GM12878 (cell line): Measurements from ENCODE around the gene MXRA7. TPM values are rescaled to one million over a fixed set of nuclear protein-coding genes. Genes with fewer than 3 reads are reported as not detected.
"Not testable (repeated sequence)": the region's sequence is repeated elsewhere in the genome, so short reads cannot be mapped to it uniquely, and the experiment has no call there.

Experiments used
- ATAC-seq: fragments of 200-7000 bp; cut with Tn5 transposase; 3 replicates; pipeline ENCODE4 v1.9.1; 2020; ENCODE audit warnings: mild to moderate bottlenecking, moderate library complexity
- BruUV-seq: library from RNA; stranded (reverse); fragments of 400-500 nt; replicated peaks from 2 replicates; lab custom pipeline; 2021; lab: Mats Ljungman, UMichigan
- CTCF ChIA-PET: fragments of 300-600 bp; sonication (Branson Sonifier 250); formaldehyde crosslinking; extraction: SDS; loops from one replicate; lab custom pipeline; 2021; ENCODE audit warnings: inconsistent platforms; lab: Yijun Ruan, JAX
- POLR2A ChIA-PET: fragments of 350-600 bp; formaldehyde crosslinking; extraction: SDS; loops from one replicate; lab custom pipeline; 2021; ENCODE audit warnings: inconsistent platforms; lab: Charles Lee
- RAD21 ChIA-PET: fragments of 300-600 bp; sonication (Branson Sonifier 250); formaldehyde crosslinking; loops from one replicate; lab custom pipeline; 2023; ENCODE audit warnings: antibody characterized with exemption; ENCODE audit not compliant: unreplicated experiment; lab: Charles Lee
- SMC1A ChIA-PET: fragments of 300-600 bp; sonication (Branson Sonifier 250); formaldehyde crosslinking; loops from one replicate; lab custom pipeline; 2023; ENCODE audit not compliant: unreplicated experiment, uncharacterized antibody; lab: Charles Lee
- DNase-seq: peaks from one replicate; pipeline ENCODE4 v3.0.0-alpha.2; 2011; ENCODE audit warnings: low read depth, low spot score
- FAIRE-seq: peaks from 3 replicates; lab custom pipeline; 2011; peaks lifted over from hg19 to GRCh38; lab: Jason Lieb, UNC
- H2AFZ ChIP-seq: 2 replicates; pipeline ENCODE4 v1.6.0; 2011; ENCODE audit warnings: low read depth, low read length, control low read depth; ENCODE audit not compliant: control insufficient read depth
- H3K27ac ChIP-seq: 2 replicates; pipeline ENCODE4 v1.5.1; 2011; ENCODE audit warnings: control low read depth; ENCODE audit not compliant: control insufficient read depth, insufficient read depth
- H3K27me3 ChIP-seq, 2 experiments: replicated peaks in 1 of 2; 2 replicates each; pipeline versions ENCODE4 v1.6.0 to v1.6.1; 2011; ENCODE audit warnings: low read length in 1 of 2; ENCODE audit not compliant: control insufficient read depth in 2 of 2, insufficient read depth in 2 of 2
- H3K36me3 ChIP-seq, 2 experiments: 2 replicates each; pipeline ENCODE4 v1.5.1; 2011; ENCODE audit warnings: low read length in 1 of 2; ENCODE audit not compliant: control insufficient read depth in 2 of 2, insufficient read depth in 2 of 2
- H3K4me1 ChIP-seq: 2 replicates; pipeline ENCODE4 v1.6.1; 2011; ENCODE audit warnings: mild to moderate bottlenecking, low read length, moderate library complexity, mixed read lengths; ENCODE audit not compliant: control insufficient read depth, insufficient read depth
- H3K4me2 ChIP-seq: 2 replicates; pipeline ENCODE4 v1.6.0; 2011; ENCODE audit warnings: control low read depth; ENCODE audit not compliant: control insufficient read depth, insufficient read depth
- H3K4me3 ChIP-seq: fragments of 200-600 bp; sonication (generic); 2 replicates; pipeline ENCODE4 v1.5.1; 2016
- H3K79me2 ChIP-seq: 2 replicates; pipeline ENCODE4 v1.6.0; 2011; ENCODE audit warnings: low read length; ENCODE audit not compliant: control insufficient read depth, insufficient read depth
- H3K9ac ChIP-seq: 2 replicates; pipeline ENCODE4 v1.8.0; 2011; ENCODE audit warnings: low read length, control low read depth, mixed read lengths; ENCODE audit not compliant: control insufficient read depth, insufficient read depth
- H3K9me3 ChIP-seq: replicated peaks from 3 replicates; pipeline ENCODE4 v1.5.1; 2011; ENCODE audit warnings: mild to moderate bottlenecking, low read length; ENCODE audit not compliant: control insufficient read depth, insufficient read depth
- H4K20me1 ChIP-seq: 2 replicates; pipeline ENCODE4 v1.6.0; 2011; ENCODE audit not compliant: control insufficient read depth, insufficient read depth
- SPI1 ChIP-seq: IDR thresholded peaks from 2 replicates; pipeline ENCODE4 v1.6.1; 2011; ENCODE audit warnings: low read depth, mild to moderate bottlenecking, low read length, moderate library complexity, borderline replicate concordance; ENCODE audit not compliant: insufficient read depth
- SUPT20H ChIP-seq: IDR thresholded peaks from 2 replicates; pipeline ENCODE4 v1.6.1; 2011; ENCODE audit warnings: low read depth, mild to moderate bottlenecking, low read length, moderate library complexity, borderline replicate concordance; ENCODE audit not compliant: control insufficient read depth
- WGBS: methylation state at CpG from one replicate; pipeline ENCODE4 v1.1.6; 2016; ENCODE audit warnings: low lambda C conversion rate; ENCODE audit not compliant: insufficient replicate concordance, insufficient coverage; ENCODE audit errors: missing lambda C conversion rate; 5-methylcytosine and 5-hydroxymethylcytosine counted together
- in situ Hi-C: fragments of 300-500 bp; cut with MboI; formaldehyde crosslinking; loops from 9 replicates; pipeline ENCODE4 v1.14.3; 2018; ENCODE audit warnings: mixed read lengths
- intact Hi-C: fragments of 100-400 bp; cut with micrococcal nuclease; formaldehyde crosslinking; loops from one replicate; pipeline ENCODE4 v1.14.2; 2022; ENCODE audit not compliant: unreplicated experiment
- polyA plus RNA-seq, 11 experiments: library from polyadenylated mRNA; depleted of rRNA in 4 of 11; unstranded in 6 of 11; stranded (reverse) in 5 of 11; fragments of >200 nt; fragmentation: Nextera tagmentation in 4 of 11; fragmentation: Illumina TruSeq in 1 of 11; extraction: Ambion mirVana in 4 of 11; extraction: Trizol in 1 of 11; gene quantifications; 1 replicate in 1 of 11; 2 replicates in 10 of 11; pipeline versions ENCODE4 v1.2.1 to v1.2.3, GENCODE V29; 2011 to 2016; ENCODE audit warnings: inconsistent platforms in 2 of 11, missing spikeins in 2 of 11, low read depth in 1 of 11
- total RNA-seq, 4 experiments: library from RNA; depleted of rRNA in 3 of 4; stranded (reverse); fragments of >200 nt in 3 of 4; fragmentation: Illumina TruSeq in 1 of 4; extraction: Trizol in 1 of 4; gene quantifications; 2 replicates each; pipeline versions ENCODE4 v1.2.1 to v1.2.3, GENCODE V29; 2013 to 2021

Gene MXRA7
- total and polyA plus RNA-seq, 10 of the 15 experiments (the other 5 are each of a cell fraction or from before 2014, with no cell fraction given): 0.03 to 2.0 (median 0.33) TPM

DNA sequence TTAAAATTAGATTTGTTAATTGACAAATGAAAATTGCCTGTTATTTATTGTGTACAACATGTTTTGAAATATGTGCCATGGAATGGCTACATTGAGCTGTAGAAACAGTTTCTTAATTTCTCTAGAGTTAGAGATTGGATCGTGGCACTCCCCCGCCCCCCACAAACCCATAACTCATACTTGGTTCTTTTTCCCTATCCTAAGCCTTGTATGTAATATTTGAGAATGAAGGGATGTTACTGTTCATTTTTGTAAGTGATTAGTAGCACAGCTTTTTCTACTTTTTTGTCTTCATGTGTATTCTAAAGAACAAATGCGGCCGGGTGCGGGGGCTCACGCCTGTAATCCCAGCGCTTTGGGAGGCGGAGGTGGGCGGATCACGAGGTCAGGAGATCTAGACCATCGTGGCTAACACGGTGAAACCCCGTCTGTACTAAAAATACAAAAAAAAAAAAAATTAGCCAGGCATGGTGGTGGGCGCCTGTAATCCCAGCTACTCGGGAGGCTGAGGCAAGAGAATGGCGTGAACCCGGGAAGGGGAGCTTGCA is 28.9 kb upstream of the MXRA7 start:
- ATAC-seq, FAIRE-seq, DNase-seq, H3K4me2 ChIP-seq, H3K4me3 ChIP-seq, in situ Hi-C loops, H3K4me1 ChIP-seq, H4K20me1 ChIP-seq, BruUV-seq, H3K9ac ChIP-seq, H3K9me3 ChIP-seq, H3K36me3 ChIP-seq, H3K27ac ChIP-seq, H2AFZ ChIP-seq, H3K27me3 ChIP-seq: not testable (repeated sequence)
- H3K79me2 ChIP-seq: peaks cover 42% of the 10 kb centered on the region
- ChIA-PET POLR2A (interaction anchor here (0.5 to 6.4 kb wide), 4 partner anchors 13 to 46 kb away, joined by 3 to 60 read pairs (median 5); partner anchors contain the start of genes JMJD6 and METTL23), SMC1A (interaction anchor here (1.1 to 2.8 kb wide), 3 partner anchors 10 to 41 kb away, joined by 3 to 10 read pairs (median 5); partner anchors contain the start of gene METTL23), RAD21 (interaction anchor here (0.6 to 0.7 kb wide), 2 partner anchors 240 to 273 kb away, joined by 3 read pairs; no protein-coding TSS in a partner anchor), CTCF (interaction anchor here (0.9 to 1.4 kb wide), 4 partner anchors 12 to 348 kb away, joined by 3 read pairs; no protein-coding TSS in a partner anchor)
- 95% methylated on average over 13 of the region's 17 CpGs for WGBS
- intact Hi-C loops: loop anchor here (10.0 kb wide), 1 partner anchor 345 kb away; no protein-coding TSS in a partner anchor

DNA sequence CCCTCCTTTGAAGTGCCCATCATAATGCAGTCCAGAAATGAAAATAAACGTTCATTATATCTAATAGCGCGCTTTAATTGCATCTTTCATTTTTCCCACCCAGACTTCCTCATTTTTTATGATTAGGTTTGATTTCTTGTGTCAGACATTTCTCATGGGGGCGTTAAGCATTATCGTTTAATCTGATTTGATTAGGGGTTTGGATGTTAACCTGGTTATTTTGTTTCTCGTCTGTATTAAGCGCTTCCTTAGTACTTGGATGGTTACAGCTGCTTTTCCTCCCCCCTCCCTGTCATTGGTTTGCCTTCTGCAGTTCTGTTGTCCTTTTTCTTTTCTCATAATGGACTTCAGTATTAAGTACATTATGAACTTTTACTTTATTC is 27.7 kb upstream of the MXRA7 start:
- Histone ChIP-seq H4K20me1 (no peaks in the 10 kb centered on the region; the same call in 1 of the 2 replicates), H3K9me3 (no peaks in the 10 kb centered on the region; the same call in 2 of the 3 replicates), H3K4me1 (no peaks in the 10 kb centered on the region; the same call in 1 of the 2 replicates), H2AFZ (peak overlapping the region; percentile 80; the same call in 1 of the 2 replicates), H3K4me2 (peak overlapping the region; percentile 90), H3K36me3 (peaks cover 5 to 14% of the 10 kb centered on the region in 2 experiments), H3K79me2 (peaks cover 54% of the 10 kb centered on the region), H3K27me3 (no peaks in the 10 kb centered on the region), H3K4me3 (peak overlapping the region; percentile 92), H3K27ac (peak overlapping the region; percentile 91), H3K9ac (peak overlapping the region; percentile 80)
- TSS peak; percentile 64 for BruUV-seq
- POLR2A ChIA-PET: interaction anchor here (1.3 to 6.4 kb wide), 2 partner anchors 12 to 67 kb away, joined by 4 to 60 read pairs; partner anchors contain the start of genes JMJD6 and METTL23
- no peak for FAIRE-seq
- no peak for ATAC-seq
- SMC1A ChIA-PET: interaction anchor here (0.6 to 2.8 kb wide), 4 partner anchors 9 to 43 kb away, joined by 3 to 10 read pairs (median 4); partner anchors contain the start of gene METTL23
- intact Hi-C loops: loop anchor here (10.0 kb wide), 1 partner anchor 346 kb away; no protein-coding TSS in a partner anchor
- RAD21 ChIA-PET: interaction anchor here (1.0 to 2.1 kb wide), 3 partner anchors 9 to 274 kb away, joined by 3 to 12 read pairs (median 4); no protein-coding TSS in a partner anchor
- CTCF ChIA-PET: interaction anchor here (0.6 to 1.2 kb wide), 4 partner anchors 11 to 38 kb away, joined by 3 to 4 read pairs (median 4); no protein-coding TSS in a partner anchor
- in situ Hi-C loops: no loop called here
- DNase-seq: no peak
- 15% methylated on average over 7 of the region's 7 CpGs for WGBS
- TF ChIP-seq SPI1 (peak; percentile 58; the same call in 1 of the 2 replicates), SUPT20H (no peak)
